ENCODE results near the gene KCNIP3.

- TF ChIP-seq SUZ12 (IDR thresholded peaks at IDR 0.05; ENCODE audit: extremely low read depth, insufficient read depth, insufficient read length) (no peak), YY1 (IDR thresholded peaks at IDR 0.05; ENCODE audit: insufficient read depth, insufficient read length) (no peak), ZNF274 (IDR thresholded peaks at IDR 0.05; ENCODE audit: low read depth, low read length) (no peak)
Observed at GRCh38 chr2:95287806-95288205, 9.3 kb upstream of the KCNIP3 start.

Data from NT2/D1 (cell line).